NCI-H82 treated with DMSO at 0.1 percent for 48 hours (cell line): Measurements from ENCODE around the gene COA8.
A peak's percentile ranks its signal among the peaks of the same experiment; 100 is the strongest.

Experiments
- DNase-seq: peaks from one replicate; lab custom pipeline; 2025; ENCODE audit not compliant: unreplicated experiment; lab: John Stamatoyannopoulos, UW

COA8 gene

GRCh38 chr14:103547941-103548462, 14.8 kb upstream of the COA8 start:
- no peak for DNase-seq

GRCh38 chr14:103548463-103549351, 14.1 kb upstream of the COA8 start:
- DNase-seq = no peak

- DNase-seq = no peak
Observed at GRCh38 chr14:103549361-103550311, 13.1 kb upstream of the COA8 start.

GRCh38 chr14:103550451-103551337, 12.1 kb upstream of the COA8 start:
- no peak for DNase-seq

GRCh38 chr14:103551338-103551762, 11.4 kb upstream of the COA8 start:
- DNase-seq = no peak

- no peak for DNase-seq
Observed at GRCh38 chr14:103552011-103552845, 10.5 kb upstream of the COA8 start.

GRCh38 chr14:103552846-103553210, 9.9 kb upstream of the COA8 start:
- no peak for DNase-seq

GRCh38 chr14:103555559-103556337, 7.0 kb upstream of the COA8 start:
- no peak for DNase-seq

- DNase-seq = peak; percentile 27
Observed at GRCh38 chr14:103556946-103557758, 5.6 kb upstream of the COA8 start.

GRCh38 chr14:103558071-103558882, 4.5 kb upstream of the COA8 start:
- DNase-seq = no peak

GRCh38 chr14:103559766-103560165, 3.0 kb upstream of the COA8 start:
- no peak for DNase-seq

GRCh38 chr14:103560691-103561090, 2.1 kb upstream of the COA8 start:
- DNase-seq = no peak

- DNase-seq = no peak
Observed at GRCh38 chr14:103561381-103562178, 1.2 kb upstream of the COA8 start.

GRCh38 chr14:103562179-103562428, 656 bp upstream of the COA8 start:
- no peak for DNase-seq

GRCh38 chr14:103563226-103563620, 463 bp downstream of the COA8 start:
- no peak for DNase-seq

GRCh38 chr14:103563844-103564505, 1.2 kb downstream of the COA8 start:
- DNase-seq = no peak
